SH-SY5Y (cell line): ENCODE data around the gene RNF26.

Experiments used
- GATA2 ChIP-seq: IDR thresholded peaks from 2 replicates; pipeline ENCODE4 v1.6.1; 2011; ENCODE audit warnings: mild to moderate bottlenecking, low read depth, low read length
- GATA3 ChIP-seq: IDR thresholded peaks from 2 replicates; pipeline ENCODE4 v1.6.1; 2011; ENCODE audit warnings: low read depth, mild to moderate bottlenecking, low read length, moderate library complexity

GRCh38 chr11:119295178-119295577 is 39.1 kb upstream of the RNF26 start:
- TF ChIP-seq GATA2 (no peak), GATA3 (no peak)
